ES-I3 (cell line): ENCODE data around the gene SECTM1.
"Not testable (repeated sequence)": the region's sequence is repeated elsewhere in the genome, so short reads cannot be mapped to it uniquely, and the experiment has no call there.

Experiments used
- H3K36me3 ChIP-seq: 2 replicates; pipeline ENCODE4 v1.6.1; 2013; ENCODE audit warnings: mild to moderate bottlenecking, low read length, control low read depth, moderate library complexity; ENCODE audit not compliant: insufficient read depth
- H3K4me1 ChIP-seq: 2 replicates; pipeline ENCODE4 v1.6.1; 2013; ENCODE audit warnings: mild to moderate bottlenecking, control low read depth, low read length; ENCODE audit not compliant: insufficient read depth
- H3K9ac ChIP-seq: 2 replicates; pipeline ENCODE4 v1.6.1; 2013; ENCODE audit warnings: low read depth, mild to moderate bottlenecking, low read length, moderate library complexity
- H3K9me3 ChIP-seq: 2 replicates; pipeline ENCODE4 v1.6.1; 2013; ENCODE audit warnings: mild to moderate bottlenecking, low read length, moderate library complexity; ENCODE audit not compliant: control insufficient read depth, insufficient read depth

SECTM1 gene

DNA sequence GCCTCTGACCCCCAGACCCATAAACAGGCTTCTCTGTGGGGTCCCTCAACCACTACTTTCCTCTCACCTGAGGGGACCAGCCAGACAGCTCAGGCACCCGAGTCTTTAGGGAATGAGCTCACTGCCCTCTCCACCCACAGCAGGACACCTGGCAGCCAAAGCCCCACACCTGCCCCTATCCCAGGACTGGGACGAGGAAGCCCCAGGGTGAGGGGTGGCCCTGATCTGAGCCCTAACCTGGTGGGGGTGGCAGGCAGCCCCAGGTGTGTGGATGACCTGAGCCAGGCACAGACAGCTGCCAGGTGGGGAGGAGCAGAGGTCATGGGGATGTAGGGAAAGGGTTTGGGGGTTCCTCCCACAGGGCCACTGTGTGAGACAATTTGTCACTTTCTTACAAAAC is 23.8 kb upstream of the SECTM1 start:
- no peaks in the 10 kb centered on the region for H3K9me3 ChIP-seq
- H3K36me3 ChIP-seq: no peaks in the 10 kb centered on the region
- H3K4me1 ChIP-seq: peaks cover 5% of the 10 kb centered on the region; the same call in 1 of the 2 replicates
- H3K9ac ChIP-seq: no peak overlapping the region

- no peaks in the 10 kb centered on the region for H3K9me3 ChIP-seq
- no peaks in the 10 kb centered on the region for H3K36me3 ChIP-seq
- no peak overlapping the region for H3K9ac ChIP-seq
- H3K4me1 ChIP-seq: peaks cover 5% of the 10 kb centered on the region; the same call in 1 of the 2 replicates
These were observed 23.3 kb upstream of the SECTM1 start for GRCh38 chr17:82356845-82357355.

DNA sequence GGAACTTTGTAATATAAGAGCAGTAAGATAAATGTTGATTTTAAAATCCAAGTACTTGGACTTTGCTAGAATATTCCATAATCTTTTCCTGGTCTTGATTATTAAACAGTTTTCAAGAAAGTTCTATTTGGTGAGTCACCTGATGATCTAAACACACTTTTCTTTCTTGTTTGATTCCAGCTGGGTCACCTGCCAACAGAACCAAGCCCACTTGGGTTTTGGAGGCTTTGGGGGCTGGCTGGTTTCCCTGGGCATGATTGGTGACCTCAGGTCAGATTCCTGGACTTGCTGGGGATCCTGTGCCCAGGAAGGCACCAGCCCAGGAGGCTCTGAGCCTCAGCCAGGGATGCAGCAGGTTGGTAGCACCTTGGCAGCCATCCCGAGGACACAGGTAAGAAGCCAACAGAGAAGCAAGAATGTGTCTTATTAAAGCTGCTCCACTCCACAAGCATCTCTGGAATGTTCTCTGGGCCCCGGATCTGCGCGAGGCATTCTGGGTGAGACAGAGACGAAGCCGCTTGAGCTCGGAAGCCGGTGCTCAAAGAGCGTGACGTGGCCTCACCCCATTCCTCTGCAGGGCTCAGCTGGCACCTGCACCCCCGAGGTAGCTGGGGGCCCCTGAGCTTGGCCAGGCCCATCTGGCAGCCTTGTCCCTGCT is 22.3 kb upstream of the SECTM1 start:
- H3K36me3 ChIP-seq: no peaks in the 10 kb centered on the region
- no peaks in the 10 kb centered on the region for H3K9me3 ChIP-seq
- no peak overlapping the region for H3K9ac ChIP-seq
- peaks cover 5% of the 10 kb centered on the region; the same call in 1 of the 2 replicates for H3K4me1 ChIP-seq

DNA sequence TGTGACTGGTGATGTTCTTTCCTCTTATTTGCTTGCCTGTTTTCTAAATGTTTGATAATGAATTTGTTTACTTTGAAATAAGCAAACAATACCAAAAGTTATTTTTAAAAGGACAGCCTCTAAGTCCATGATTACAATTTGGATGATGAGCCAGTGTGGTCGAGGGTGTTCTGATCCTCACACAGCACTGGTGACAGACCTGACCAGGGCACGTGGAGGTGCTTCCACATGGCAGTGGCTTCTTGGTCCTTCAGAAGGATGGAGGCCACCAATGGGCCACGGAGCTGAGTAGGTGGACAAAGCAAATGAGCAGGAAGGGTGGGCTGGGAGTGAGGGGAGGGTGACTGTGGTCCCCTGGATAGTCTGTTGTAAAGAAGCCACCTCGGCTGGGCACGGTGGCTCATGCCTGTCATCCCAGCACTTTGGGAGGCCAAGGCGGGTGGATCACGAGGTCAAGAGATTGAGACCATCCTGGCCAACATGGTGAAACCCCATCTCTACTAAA is 21.3 kb upstream of the SECTM1 start:
- H3K36me3 ChIP-seq: no peaks in the 10 kb centered on the region
- H3K9ac ChIP-seq: no peak overlapping the region
- H3K4me1 ChIP-seq: peaks cover 5% of the 10 kb centered on the region; the same call in 1 of the 2 replicates
- no peaks in the 10 kb centered on the region for H3K9me3 ChIP-seq

- no peak overlapping the region for H3K9ac ChIP-seq
- H3K9me3 ChIP-seq: no peaks in the 10 kb centered on the region
- H3K36me3 ChIP-seq: no peaks in the 10 kb centered on the region
- peaks cover 5% of the 10 kb centered on the region; the same call in 1 of the 2 replicates for H3K4me1 ChIP-seq
These were observed 19.9 kb upstream of the SECTM1 start for GRCh38 chr17:82353484-82353883.

- Histone ChIP-seq H3K36me3 (no peaks in the 10 kb centered on the region), H3K9ac (no peak overlapping the region), H3K4me1 (peaks cover 4% of the 10 kb centered on the region; the same call in 1 of the 2 replicates), H3K9me3 (no peaks in the 10 kb centered on the region)
These were observed 18.3 kb upstream of the SECTM1 start for GRCh38 chr17:82351713-82352488.

GRCh38 chr17:82351254-82351712 is 17.7 kb upstream of the SECTM1 start:
- Histone ChIP-seq H3K9me3 (no peaks in the 10 kb centered on the region), H3K4me1 (peaks cover 4% of the 10 kb centered on the region; the same call in 1 of the 2 replicates), H3K9ac (no peak overlapping the region), H3K36me3 (no peaks in the 10 kb centered on the region)

DNA sequence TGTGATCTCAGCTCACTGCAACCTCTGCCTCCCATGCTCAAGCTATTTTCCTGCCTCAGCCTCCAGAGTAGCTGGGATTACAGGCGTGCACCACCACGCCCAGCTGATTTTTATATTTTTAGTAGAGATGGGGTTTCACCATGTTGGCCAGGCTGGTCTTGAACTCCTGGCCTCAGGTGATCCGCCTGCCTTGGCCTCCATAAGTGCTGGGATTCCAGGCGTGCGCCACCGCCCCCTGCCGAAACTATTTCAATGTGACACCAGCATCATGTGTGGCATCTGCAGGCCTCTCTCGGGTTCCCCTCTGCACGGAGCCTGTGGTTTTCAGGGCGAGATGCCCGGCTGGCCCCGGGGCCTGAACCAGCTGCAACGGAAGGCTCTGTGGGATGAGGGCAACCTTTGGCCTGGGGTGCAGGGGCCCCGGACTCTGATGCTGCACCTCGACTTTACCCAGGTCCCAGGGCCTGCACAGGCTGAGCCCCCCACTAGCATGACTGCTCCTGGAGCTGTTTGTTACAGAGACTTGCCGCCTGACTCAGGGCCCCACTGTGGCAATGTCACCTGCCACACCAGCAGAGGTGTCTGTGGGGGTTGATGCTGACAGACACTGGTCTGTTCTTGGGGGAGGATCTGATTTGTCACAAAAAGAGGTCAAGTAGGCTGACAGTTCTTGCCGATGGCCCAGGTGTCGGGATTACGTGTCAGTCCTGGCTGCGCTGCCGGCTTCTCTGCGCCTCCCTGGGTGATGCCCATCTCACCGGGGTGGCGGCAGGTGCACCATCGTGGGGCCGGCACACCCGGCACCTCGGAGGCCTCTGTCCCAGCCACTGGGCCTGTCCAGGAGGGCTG is 16.8 kb upstream of the SECTM1 start:
- Histone ChIP-seq H3K4me1 (peaks cover 4% of the 10 kb centered on the region; the same call in 1 of the 2 replicates), H3K36me3 (no peaks in the 10 kb centered on the region), H3K9ac (no peak overlapping the region), H3K9me3 (no peaks in the 10 kb centered on the region)

DNA sequence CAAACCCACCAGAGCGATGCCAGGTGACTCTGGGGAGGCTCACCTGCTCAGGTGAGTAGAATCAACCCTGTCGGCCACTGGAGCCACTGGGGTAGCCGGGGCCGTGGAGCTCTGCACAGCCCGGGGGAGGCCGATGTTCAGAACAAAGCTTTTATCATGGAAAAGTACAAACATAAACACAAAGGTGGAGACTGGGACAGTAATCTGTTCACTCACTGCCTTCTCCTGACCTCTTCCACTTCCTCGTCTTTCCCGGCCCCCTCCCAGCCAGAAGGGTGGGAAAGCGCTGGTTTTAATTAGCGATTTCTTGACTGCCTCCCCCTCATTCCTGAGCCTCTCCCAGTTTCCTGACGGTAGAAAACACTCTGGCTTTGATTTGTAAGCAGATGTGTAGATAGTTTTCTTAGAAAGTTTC is 15.7 kb upstream of the SECTM1 start:
- Histone ChIP-seq H3K36me3 (no peaks in the 10 kb centered on the region), H3K9ac (no peak overlapping the region), H3K9me3 (no peaks in the 10 kb centered on the region), H3K4me1 (peaks cover 8% of the 10 kb centered on the region; the same call in 1 of the 2 replicates)

GRCh38 chr17:82348866-82349265 is 15.3 kb upstream of the SECTM1 start:
- Histone ChIP-seq H3K36me3 (no peaks in the 10 kb centered on the region), H3K4me1 (peaks cover 8% of the 10 kb centered on the region; the same call in 1 of the 2 replicates), H3K9ac (no peak overlapping the region), H3K9me3 (no peaks in the 10 kb centered on the region)

DNA sequence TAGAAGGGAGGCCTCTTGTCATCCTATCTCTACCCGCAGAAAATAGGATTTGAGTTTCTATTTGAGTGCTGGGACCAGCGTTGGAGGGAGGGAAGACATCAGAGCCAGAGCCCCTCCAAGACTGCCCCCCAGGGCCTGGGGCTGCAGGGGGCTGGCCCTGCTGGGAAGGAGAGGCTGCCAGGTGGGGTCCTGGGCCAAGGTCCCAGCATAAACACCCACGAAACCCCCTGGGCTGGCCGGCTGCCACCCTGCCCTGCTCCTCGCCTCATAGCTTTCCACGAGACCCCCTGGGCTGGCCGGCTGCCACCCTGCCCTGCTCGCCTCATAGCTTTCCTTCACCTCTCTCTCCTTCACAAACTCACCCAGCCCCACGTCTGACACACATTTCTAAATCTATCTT is 14.9 kb upstream of the SECTM1 start:
- peaks cover 8% of the 10 kb centered on the region; the same call in 1 of the 2 replicates for H3K4me1 ChIP-seq
- no peaks in the 10 kb centered on the region for H3K9me3 ChIP-seq
- no peak overlapping the region for H3K9ac ChIP-seq
- H3K36me3 ChIP-seq: no peaks in the 10 kb centered on the region

GRCh38 chr17:82347994-82348393 is 14.4 kb upstream of the SECTM1 start:
- not testable (repeated sequence) for H3K4me1 ChIP-seq, H3K36me3 ChIP-seq, H3K9me3 ChIP-seq, H3K9ac ChIP-seq

GRCh38 chr17:82346342-82347300 is 13.1 kb upstream of the SECTM1 start:
- Histone ChIP-seq H3K9ac (no peak overlapping the region), H3K36me3 (no peaks in the 10 kb centered on the region), H3K4me1 (peaks cover 8% of the 10 kb centered on the region; the same call in 1 of the 2 replicates), H3K9me3 (no peaks in the 10 kb centered on the region)
